ENCODE results near the gene PNPLA7.
"Not testable (repeated sequence)": the region's sequence is repeated elsewhere in the genome, so short reads cannot be mapped to it uniquely, and the experiment has no call there.

Gene PNPLA7

DNA sequence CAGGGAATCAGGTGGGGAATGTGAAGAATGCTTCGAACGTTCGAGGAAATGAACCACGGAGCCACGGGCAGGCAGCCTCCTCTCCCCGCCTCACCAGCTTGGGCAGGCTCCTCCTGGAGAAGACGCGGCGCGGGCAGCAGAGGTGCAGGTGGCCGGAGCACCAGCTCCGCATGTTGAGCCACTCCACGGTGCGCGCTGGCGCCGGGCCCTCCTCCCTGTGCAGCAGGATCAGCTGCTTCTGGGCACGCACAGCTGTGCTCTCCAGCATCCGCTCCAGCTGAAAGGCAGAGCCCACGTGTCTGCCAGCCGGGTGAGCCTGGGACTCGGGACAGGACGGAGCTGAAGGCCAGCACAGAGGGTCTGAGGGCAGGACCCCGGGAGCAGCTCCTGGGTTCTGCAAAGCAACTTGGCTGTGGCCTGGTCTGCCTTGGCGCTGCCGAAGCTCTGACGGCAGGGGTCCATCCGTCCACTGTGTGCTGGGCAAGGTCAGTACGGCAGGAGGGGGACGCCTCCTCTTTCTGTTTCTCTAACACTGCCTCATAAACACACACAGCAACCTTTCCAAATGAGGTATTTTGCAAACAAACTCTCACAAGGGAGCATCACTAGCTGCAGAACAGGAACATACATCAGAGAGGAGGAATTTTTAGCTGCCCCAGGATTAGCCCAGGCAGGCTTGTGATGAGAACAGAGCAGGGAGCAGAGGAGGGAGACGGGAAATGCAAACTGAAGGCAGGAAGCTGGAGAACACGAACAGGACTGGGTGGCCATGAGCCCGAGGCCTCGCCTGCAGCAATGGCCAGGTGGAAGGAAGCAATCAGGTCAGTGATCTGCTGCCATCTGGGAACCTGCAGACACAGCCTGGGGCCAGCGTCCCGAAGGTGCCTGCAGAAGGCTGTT lies 71.0 kb downstream of the PNPLA7 start:
- DNase-seq (ENCODE audit: low read depth), result no peak

DNA sequence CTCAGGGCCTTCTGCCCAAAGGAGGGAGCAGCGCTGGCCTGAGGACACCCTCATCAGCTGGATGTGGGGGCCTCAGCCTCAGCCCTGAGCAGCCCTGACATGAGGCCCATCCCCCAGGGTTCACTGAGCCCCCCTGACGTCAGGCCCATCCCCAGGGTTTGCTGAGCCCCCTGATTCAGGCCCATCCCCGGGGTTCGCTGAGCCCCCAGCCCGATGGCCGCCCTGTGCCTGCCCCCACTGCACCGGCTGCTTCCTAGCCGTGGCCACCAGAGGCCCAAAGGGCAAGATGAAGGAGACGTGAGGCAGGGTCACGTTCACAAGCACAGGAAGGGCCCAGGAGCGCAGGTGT lies 71.6 kb downstream of the PNPLA7 start:
- DNase-seq (ENCODE audit: low read depth), result no peak

DNA sequence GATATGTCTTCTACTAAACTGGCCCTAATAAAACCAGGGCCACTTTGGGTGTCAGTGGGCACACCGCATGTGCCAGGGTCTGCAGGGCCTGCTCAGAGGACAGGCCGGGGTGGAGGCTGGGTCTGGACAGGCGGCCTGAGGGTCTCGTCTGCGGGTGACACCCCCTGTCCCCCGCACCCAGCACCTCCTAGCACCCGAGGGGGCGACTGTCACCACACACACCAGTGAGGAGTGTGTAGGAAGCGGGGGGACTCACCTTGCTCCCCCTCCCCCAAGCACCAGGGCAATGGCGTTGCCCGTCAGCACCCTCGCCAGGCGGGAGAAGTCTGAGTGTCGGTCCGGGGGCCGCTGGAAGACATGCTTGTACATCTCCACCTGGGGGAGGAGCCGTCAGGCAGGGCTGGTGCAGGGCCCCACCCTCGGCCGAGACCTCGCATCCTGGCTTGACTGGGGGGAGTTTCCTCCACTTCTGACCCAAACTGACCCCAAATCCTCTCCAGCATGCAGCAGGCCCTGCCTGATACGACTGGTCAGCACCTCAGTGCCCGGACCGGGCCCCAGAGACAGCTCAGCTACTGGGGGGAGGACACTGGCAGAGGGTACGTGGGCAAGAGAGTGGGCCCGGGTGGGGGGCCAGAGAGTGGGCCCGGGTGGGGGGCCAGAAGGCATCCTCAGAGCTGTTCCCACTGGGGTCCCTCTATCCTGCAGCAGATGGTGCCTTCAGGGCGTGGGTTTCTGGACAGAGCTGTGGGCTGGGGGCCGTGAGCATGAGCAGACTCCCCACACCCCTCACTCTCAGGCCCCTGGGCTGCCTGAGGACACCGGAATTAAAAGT lies 72.2 kb downstream of the PNPLA7 start:
- DNase-seq (ENCODE audit: low read depth), result no peak

DNA sequence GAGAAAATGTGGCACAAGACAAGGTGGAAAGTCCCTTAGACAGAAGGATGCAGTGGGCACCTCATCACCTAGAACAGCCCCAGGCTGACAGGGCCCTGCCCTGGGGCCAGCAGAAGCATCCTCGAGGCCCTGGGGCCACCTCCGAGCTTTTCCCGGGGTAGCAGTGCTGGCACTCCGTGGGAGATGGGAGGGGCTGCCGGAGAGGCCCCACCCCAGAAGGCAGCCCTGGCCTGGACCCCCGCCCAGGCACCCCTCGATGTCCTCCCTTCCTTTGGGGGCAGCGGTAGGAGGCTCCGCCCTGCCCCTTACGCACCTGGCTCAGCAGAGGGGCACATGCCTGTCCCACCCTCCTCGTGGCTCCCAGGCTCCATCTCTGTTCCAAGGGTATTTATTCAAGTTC lies 73.3 kb downstream of the PNPLA7 start:
- DNase-seq (ENCODE audit: low read depth), result no peak

DNA sequence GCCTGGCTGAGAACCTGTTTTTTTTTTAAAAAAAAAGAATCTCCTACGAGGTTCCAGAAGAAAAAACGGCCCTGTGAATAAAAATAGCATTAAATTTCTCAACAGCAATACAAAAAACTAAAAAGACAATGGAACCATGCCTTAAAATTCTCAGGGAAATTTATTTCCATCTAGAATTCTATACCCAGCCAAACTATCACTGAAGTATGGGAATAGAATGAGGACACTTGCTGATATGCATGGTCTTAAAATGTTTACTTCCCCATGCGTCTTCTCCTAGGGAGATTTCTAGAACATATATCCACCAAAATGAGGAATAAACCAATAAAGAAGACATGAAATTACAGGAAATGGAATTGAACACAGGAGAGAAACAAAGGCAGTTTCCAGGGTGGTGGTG lies 74.5 kb downstream of the PNPLA7 start:
- DNase-seq (ENCODE audit: low read depth), result no peak

DNA sequence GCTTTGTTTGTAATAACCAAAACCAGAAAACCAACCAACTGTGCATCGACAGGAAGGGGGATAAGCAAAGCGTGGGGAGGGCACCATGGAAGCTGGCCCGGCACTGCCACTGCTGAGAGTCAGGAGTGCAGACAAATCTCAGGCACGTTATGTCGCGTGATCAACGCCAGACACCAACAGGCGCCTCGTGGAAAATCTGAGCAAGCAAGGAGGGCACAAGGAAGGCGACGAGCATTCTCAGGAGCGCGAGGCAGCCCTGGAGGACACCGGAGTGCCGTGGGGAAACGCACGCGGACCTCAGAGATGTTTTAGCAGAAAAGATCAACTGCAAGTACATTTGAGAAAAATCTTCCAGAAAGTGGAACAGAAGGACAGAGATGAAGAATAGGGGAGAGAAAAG lies 75.9 kb downstream of the PNPLA7 start:
- DNase-seq (ENCODE audit: low read depth), result no peak

DNA sequence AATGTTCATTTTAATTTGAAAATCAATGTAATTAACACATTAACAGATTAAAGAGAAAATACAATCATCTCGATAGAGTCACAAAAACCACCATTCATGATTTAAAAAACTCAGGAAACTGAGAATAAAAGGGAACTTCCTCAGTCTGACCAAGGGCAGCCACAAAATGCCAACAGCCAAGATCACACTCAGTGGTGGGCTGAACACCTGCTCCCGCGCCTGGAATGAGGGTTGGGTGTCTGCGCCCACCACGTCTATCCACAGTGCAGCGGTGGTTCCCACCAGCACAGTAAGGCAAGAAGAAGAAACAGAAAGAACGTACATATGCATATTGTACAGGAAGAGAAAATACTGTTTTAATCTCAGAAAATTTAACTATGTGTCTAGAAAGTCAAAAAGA lies 79.4 kb downstream of the PNPLA7 start:
- no peak for DNase-seq (ENCODE audit: low read depth)

DNA sequence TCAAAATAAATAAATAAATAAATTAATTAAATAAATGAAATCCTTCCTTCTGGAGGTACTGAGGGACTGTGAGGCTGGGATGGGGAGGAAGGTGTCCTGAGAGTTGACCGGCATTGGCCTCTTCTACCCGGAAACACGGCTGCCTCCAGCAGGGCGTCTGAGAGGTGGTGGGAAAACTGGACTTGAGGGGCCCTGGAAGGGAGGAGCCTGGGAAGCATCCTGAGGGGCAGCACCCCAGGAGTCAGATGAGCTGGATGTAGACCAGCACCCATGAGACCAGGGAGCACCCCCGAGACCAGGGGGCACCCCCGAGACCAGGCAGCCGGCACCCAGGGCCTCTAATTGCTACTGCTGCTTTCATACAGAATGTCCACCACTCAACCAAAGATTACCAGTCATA lies 82.3 kb downstream of the PNPLA7 start:
- no peak for DNase-seq (ENCODE audit: low read depth)

DNA sequence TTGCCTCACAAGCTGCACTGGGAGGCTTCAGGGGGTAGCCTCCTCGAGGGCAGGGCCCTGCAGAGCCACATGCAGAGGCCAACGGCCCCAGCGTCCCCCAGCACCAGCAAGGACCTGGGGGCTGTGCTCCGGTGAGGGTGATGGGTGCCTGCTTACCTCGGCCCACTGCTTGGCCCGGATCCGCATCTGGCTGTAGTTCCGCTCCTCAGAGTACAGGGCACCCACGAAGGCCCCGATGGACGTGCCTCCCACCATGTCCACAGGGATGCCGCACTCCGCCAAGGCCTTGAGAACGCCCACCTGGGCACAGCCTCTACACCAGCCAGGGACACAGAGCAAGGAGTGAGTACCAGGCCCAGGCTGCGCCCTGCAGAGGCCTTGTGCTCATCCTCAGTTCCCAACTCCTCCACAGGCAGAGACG lies 83.0 kb downstream of the PNPLA7 start:
- DNase-seq (ENCODE audit: low read depth), result no peak

DNA sequence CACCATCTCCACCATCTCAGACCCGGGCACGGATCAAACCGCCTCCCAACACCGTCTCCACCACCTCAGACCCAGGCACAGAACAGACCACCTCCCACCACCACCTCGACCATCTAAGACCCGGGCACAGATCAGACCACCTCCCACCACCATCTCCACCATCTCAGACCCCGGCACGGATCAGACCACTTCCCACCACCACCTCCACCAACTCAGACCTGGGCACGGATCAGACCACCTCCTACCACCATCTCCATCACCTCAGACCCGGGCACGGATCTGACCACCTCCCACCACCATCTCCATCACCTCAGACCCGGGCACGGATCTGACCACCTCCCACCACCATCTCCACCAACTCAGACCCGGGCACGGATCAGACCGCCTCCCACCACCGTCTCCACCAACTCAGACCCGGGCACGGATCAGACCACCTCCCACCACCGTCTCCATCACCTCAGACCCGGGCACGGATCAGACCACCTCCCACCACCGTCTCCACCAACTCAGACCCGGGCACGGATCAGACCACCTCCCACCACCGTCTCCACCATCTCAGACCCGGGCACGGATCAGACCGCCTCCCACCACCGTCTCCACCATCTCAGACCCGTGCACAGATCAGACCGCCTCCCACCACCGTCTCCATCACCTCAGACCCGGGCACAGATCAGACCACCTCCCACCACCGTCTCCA lies 83.7 kb downstream of the PNPLA7 start:
- DNase-seq (ENCODE audit: low read depth), result not testable (repeated sequence)

DNA sequence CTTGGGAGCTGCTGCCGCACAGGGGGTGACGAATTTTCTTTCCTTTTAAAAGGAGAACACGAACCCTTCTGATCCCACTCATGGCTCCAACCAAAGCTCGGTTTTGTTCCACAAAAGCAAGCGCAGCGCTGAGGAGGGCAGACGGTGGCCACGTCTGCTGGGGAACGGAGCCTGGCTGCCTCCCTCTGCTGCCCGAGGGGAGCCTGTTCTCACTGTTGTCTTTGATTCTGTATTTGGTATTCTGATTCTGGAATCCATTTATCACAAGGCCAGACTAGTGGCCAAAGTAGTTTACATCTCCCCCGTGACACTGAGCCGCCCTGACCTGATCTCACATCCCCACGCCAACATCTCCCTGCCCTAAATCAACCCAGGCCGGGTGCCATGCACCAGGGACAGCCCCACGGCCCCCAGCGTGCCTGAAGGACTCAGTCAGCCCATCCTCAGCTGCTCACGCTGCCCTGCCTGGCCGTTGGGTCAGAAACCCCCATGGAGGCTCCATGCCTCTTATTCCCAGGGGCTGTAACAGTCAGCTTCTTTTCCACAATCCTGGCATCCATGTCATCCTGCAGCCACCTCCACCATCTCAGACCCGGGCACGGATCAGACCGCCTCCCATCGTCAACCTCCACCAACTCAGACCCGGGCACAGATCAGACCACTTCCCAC lies 84.3 kb downstream of the PNPLA7 start:
- no peak for DNase-seq (ENCODE audit: low read depth)

DNA sequence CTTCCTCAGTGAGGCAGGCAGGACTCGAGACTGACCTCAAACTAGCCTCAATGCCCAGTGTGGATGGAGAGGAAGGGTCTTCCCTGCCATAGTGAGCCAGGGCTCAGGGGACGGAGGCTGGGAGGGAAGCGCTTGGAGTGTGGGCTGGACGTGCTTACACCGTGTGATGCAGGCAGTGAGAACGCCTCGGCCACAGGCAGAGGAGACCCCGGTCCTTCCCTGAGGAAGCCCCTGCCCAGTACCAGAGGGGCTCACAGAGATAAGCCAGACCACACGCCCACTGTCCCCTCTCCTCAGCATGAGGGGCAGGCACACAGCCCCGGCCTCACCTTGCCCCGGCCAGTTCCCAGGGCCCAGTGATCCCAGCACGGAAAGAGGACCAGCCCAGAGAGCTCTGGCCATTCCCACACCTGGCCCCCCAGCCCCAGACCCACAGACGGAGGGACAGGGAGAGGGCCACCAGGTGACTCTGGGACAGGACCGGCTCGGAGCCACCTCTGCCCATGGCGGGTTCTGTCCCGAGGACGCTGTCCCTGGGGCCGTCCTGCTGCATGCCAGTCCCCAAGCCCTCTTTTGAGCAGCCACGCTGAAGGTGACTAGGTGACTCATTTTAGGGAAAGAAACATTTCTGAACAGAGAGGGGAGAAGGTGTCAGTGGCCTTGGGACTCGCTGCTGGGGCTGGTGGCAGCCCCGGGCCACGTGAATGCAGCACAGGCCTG lies 85.0 kb downstream of the PNPLA7 start:
- DNase-seq (ENCODE audit: low read depth), result no peak

DNA sequence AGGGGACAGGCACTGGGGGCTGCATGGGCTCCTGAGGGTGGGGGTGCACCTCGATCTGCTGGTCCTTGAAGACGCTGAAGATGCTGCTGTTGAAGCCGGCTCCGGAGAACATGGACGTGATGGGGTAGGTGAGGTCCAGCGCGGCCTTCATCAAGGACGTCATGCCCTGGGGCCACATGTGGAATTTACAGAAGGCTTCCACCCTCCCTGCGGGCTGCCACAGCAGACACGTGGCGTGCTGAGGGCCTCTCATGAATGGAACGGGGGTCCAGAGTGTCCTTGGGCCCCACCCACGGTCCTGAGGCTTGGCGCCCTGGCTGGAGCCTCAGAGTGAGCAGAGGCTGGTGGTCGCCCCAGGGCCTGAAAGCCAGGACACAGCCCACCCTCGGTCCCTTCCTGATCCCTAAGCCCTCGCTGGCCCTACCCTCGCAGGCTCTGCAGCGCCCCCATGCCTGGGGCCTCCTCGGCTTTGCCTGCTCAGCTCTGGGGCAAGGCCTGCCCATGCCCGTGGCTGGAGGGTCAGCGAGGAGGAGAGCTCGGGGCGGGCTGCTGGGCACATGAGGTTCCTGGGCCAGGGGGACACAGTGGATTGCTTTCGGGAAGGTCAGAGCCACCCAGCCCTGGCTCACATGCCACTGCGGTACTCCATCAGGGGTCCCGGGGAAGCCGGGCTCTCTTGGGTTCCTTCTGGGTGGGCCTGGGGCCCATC lies 85.8 kb downstream of the PNPLA7 start:
- DNase-seq (ENCODE audit: low read depth), result no peak

DNA sequence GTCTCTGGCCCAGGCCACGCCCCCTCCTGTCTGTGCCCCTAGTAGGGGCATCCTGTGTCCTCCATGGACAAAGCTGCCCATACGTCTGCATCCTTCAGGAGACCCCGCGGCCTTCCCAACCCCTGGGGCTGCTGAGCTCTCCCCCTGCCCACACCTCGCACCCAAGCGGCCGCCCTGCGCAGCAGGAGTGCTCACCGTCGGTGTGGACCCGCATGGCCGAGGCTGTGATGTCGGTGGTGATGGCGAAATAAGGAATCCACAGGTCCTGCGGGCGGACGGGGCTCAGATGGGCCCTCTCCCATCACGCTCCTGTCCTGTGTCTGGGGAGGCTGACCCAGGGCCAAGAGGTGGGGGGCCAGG lies 86.3 kb downstream of the PNPLA7 start:
- DNase-seq (ENCODE audit: low read depth), result no peak

DNA sequence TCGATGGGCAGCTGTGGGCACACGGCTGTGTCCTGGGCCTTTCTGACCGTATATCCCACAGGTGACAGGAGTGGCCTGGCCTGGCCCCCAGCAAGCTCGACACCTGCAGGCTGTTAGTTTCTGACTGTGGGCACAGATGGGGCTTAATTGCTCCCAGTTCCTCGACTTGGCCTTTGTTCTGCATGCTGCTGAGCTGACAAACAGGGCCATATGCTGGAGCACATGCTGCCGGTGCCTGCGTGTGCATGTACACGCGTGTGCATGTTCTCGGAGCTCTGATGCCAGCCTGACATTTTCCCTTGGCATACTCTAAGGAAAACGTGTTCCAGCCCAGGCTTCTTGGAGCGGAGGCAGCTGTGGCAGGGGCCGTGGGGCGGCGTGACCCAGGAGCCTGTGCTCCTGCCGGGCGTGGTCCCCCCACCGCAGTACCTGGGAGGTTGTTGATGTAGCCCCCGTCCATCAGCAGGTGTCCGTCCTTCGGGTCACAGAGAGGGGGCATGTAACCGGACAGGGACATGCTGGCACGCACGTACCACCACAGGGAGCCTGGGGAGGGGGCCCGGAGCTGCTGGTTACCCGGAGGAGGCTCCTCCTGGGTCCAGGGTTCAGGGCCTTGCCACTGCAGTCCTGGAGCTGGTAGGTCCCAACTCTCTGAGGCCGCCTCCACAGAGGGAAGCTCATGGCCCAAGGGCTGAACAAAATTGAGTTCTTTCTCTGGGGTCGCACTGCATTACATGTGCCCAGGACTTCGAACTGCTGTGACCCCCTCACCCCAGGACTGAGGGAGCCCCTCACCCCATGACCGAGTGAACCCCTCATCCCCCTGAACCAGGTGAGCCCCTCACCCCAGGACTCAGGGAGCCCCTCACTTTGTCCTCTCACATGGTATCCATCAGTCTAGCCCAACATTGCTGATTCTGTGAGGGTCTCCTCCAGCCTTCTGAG lies 86.9 kb downstream of the PNPLA7 start:
- no peak for DNase-seq (ENCODE audit: low read depth)

DNA sequence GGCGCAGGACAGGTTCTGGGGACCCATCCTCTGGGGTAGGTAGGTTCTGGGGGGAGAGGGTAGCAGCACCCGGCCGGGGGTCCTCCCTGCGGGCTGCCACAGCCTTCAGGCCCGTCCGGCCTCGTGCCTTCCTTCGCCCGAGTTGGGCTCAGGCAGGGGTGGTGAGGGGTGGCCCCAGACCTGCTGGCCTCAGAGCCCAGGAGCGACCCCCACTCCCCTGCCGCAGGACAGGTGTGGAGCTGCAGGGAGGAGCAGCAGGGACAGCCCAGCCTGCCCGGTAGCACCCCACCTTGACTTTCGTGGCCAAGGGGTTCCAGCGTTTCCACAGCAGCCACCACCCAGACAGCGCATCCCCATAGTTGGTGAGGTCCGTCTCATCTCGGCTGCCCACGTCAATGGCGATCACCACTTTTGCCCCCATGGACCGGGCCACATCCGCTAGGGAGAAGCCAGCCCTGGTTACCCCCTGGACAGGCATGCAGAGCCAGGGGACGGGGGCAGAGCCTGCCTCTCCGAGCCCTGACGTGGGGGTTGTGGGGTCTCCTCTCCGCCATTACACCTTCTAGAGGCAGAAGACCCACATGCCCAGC lies 87.7 kb downstream of the PNPLA7 start:
- no peak for DNase-seq (ENCODE audit: low read depth)

DNA sequence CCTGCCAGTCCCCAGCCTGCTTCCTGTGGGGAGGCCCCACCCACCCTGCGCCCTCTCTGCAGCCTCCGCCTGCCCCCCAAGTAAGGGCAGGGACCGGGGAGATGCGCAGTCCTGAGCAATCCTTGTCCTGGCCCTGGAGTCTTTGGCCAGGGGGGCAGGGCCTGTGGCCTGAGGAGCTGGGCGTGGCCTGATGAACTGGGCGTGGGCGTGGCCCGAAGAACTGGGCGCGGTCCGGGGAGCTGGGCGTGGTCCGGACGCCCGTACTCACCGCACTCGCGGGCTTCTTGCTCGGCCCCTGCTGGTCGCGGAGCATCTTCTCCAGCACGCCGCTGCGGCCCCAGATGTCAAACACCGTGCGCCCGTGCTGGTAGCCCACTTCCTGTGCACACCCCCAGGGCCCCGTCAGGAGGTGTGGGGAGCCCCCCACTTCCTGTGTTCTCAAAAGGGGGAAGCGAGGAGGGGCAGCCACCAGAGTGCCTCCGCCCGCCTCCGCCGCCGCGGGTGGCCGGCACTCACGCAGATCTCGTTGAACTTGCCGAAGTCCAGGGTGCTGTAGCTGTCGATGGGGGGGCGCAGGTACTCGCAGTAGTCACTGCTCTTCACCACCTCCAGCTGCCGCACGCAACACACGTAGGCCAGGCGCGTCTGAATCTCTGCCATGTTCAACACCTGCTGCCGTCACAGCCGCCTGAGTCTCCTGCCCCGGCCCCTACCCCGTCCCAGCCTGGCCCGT lies 88.4 kb downstream of the PNPLA7 start:
- DNase-seq (ENCODE audit: low read depth), result peak; percentile 77

DNA sequence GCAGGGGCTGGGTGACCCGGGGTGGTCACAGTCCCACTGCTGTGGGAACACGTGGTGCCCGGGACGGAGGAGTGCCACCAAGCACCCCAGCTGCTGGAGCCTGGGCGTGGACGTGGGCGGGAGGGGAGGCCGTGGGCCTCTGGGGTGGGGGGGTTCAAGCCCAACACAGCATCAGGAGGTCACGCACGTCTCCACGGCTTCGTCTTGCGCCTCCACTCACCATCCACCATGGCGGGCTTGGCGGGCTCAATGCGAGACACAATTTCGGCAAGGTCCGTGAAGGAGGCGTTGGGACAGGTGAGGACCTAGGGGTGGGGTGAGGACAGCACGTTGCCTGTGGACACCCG lies 88.9 kb downstream of the PNPLA7 start:
- DNase-seq (ENCODE audit: low read depth), result no peak
